ENCODE data around the gene SLC16A8.

DNA sequence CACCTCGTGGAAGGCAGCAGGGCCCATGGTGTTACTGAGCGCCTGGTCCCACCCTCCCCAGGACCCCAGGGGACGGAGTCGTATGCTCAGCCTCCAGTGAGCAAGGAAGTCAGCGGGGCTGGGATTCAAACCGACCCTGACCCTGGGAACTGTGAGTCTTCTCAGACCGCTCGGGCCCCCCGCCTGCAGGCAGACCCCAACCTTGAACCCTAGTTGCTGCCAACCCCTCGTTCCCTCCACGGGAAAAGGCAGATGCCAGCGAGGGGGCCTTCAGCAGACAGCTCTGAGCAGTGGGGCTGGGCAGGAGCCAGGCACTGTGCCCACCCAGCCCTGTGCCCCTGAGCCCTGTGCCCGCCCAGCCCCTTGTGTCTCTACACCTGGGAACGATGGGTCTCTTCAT, 6.4 kb downstream of the SLC16A8 start:
- TF ChIP-seq EZH2 (IDR thresholded peaks at IDR 0.05; ENCODE audit: borderline replicate concordance, insufficient read depth, low read depth, low read length, poor library complexity, severe bottlenecking) = no peak
- TF ChIP-seq, protein P1, sequence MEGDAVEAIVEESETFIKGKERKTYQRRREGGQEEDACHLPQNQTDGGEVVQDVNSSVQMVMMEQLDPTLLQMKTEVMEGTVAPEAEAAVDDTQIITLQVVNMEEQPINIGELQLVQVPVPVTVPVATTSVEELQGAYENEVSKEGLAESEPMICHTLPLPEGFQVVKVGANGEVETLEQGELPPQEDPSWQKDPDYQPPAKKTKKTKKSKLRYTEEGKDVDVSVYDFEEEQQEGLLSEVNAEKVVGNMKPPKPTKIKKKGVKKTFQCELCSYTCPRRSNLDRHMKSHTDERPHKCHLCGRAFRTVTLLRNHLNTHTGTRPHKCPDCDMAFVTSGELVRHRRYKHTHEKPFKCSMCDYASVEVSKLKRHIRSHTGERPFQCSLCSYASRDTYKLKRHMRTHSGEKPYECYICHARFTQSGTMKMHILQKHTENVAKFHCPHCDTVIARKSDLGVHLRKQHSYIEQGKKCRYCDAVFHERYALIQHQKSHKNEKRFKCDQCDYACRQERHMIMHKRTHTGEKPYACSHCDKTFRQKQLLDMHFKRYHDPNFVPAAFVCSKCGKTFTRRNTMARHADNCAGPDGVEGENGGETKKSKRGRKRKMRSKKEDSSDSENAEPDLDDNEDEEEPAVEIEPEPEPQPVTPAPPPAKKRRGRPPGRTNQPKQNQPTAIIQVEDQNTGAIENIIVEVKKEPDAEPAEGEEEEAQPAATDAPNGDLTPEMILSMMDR (IDR thresholded peaks at IDR 0.05) = no peak
